ENCODE measurements around the gene ZBTB7C. TPM values are rescaled to one million over a fixed set of nuclear protein-coding genes. Genes with fewer than 3 reads are reported as not detected.

ZBTB7C gene
- total RNA-seq, 1 experiment from 2014 or later = 0.32 TPM

- Histone ChIP-seq H3K4me3 (ENCODE audit: low read depth, low read length, poor library complexity, severe bottlenecking) (no peak overlapping the region), H3K9me3 (ENCODE audit: low read depth, low read length, poor library complexity, severe bottlenecking) (no peaks in the 10 kb centered on the region), H3K36me3 (ENCODE audit: insufficient read depth, low read length, poor library complexity, severe bottlenecking) (no peaks in the 10 kb centered on the region), H3K27me3 (replicated peaks; ENCODE audit: insufficient read depth, low read depth, low read length, poor library complexity) (no peaks in the 10 kb centered on the region), H3K4me1 (ENCODE audit: insufficient read depth, low read length, poor library complexity, severe bottlenecking) (no peaks in the 10 kb centered on the region), H3K27ac (ENCODE audit: low read depth, low read length, poor library complexity, severe bottlenecking) (no peak overlapping the region)
- BruUV-seq (replicated peaks) = no TSS peak
- ChIA-PET POLR2A (ENCODE audit: low non-redundant PET) (no interaction called here), CTCF (no interaction called here)
- DNase-seq (ENCODE audit: low spot score) = peak; percentile 29
- intact Hi-C loops (cut with micrococcal nuclease; ENCODE audit: unreplicated experiment) = no loop called here
- no peak for TF ChIP-seq EZH2 (IDR thresholded peaks at IDR 0.05; ENCODE audit: borderline replicate concordance, low read depth, low read length, poor library complexity, severe bottlenecking)
- TF ChIP-seq CTCF (conservative IDR thresholded peaks at IDR 0.05; ENCODE audit: low read depth, low read length) = no peak
Measured at GRCh38 chr18:48222118-48222517, 187.1 kb downstream of the ZBTB7C start.

GRCh38 chr18:48219810-48220499 lies 189.2 kb downstream of the ZBTB7C start:
- ChIA-PET POLR2A (ENCODE audit: low non-redundant PET) (no interaction called here), CTCF (no interaction called here)
- intact Hi-C loops (cut with micrococcal nuclease; ENCODE audit: unreplicated experiment) = no loop called here
- Histone ChIP-seq H3K36me3 (ENCODE audit: insufficient read depth, low read length, poor library complexity, severe bottlenecking) (no peaks in the 10 kb centered on the region), H3K27me3 (replicated peaks; ENCODE audit: insufficient read depth, low read depth, low read length, poor library complexity) (no peaks in the 10 kb centered on the region), H3K4me1 (ENCODE audit: insufficient read depth, low read length, poor library complexity, severe bottlenecking) (no peaks in the 10 kb centered on the region), H3K27ac (ENCODE audit: low read depth, low read length, poor library complexity, severe bottlenecking) (no peak overlapping the region), H3K9me3 (ENCODE audit: low read depth, low read length, poor library complexity, severe bottlenecking) (no peaks in the 10 kb centered on the region), H3K4me3 (ENCODE audit: low read depth, low read length, poor library complexity, severe bottlenecking) (no peak overlapping the region)
- no TSS peak for BruUV-seq (replicated peaks)
- DNase-seq (ENCODE audit: low spot score) = no peak
- no peak for TF ChIP-seq EZH2 (IDR thresholded peaks at IDR 0.05; ENCODE audit: borderline replicate concordance, low read depth, low read length, poor library complexity, severe bottlenecking)
- TF ChIP-seq CTCF (conservative IDR thresholded peaks at IDR 0.05; ENCODE audit: low read depth, low read length) = no peak

- H3K27me3 ChIP-seq (replicated peaks; ENCODE audit: insufficient read depth, low read depth, low read length, poor library complexity) = no peaks in the 10 kb centered on the region
- no peaks in the 10 kb centered on the region for H3K4me1 ChIP-seq (ENCODE audit: insufficient read depth, low read length, poor library complexity, severe bottlenecking)
- TF ChIP-seq CTCF (conservative IDR thresholded peaks at IDR 0.05; ENCODE audit: low read depth, low read length) (no peak), EZH2 (IDR thresholded peaks at IDR 0.05; ENCODE audit: borderline replicate concordance, low read depth, low read length, poor library complexity, severe bottlenecking) (no peak)
- H3K4me3 ChIP-seq (ENCODE audit: low read depth, low read length, poor library complexity, severe bottlenecking) = no peak overlapping the region
- ChIA-PET POLR2A (ENCODE audit: low non-redundant PET) (no interaction called here), CTCF (no interaction called here)
- H3K36me3 ChIP-seq (ENCODE audit: insufficient read depth, low read length, poor library complexity, severe bottlenecking) = no peaks in the 10 kb centered on the region
- BruUV-seq (replicated peaks) = no TSS peak
- intact Hi-C loops (cut with micrococcal nuclease; ENCODE audit: unreplicated experiment) = no loop called here
- no peak overlapping the region for H3K27ac ChIP-seq (ENCODE audit: low read depth, low read length, poor library complexity, severe bottlenecking)
- no peaks in the 10 kb centered on the region for H3K9me3 ChIP-seq (ENCODE audit: low read depth, low read length, poor library complexity, severe bottlenecking)
- DNase-seq (ENCODE audit: low spot score) = no peak
Measured at GRCh38 chr18:48219037-48219809, 190.0 kb downstream of the ZBTB7C start.
